GM19455 (cell line): ENCODE measurements around the gene RNF31.

Experiments
- ATAC-seq: cut with Tn5 transposase; IDR thresholded peaks from one replicate; pipeline ENCODE4 v1.9.1; 2021; ENCODE audit not compliant: unreplicated experiment

The RNF31 gene

GRCh38 chr14:24181371-24182077 is 34.2 kb downstream of the RNF31 start:
- no peak for ATAC-seq

GRCh38 chr14:24182110-24182882 is 35.0 kb downstream of the RNF31 start:
- ATAC-seq: no peak

- ATAC-seq: no peak
Measured at GRCh38 chr14:24183014-24183481, 35.8 kb downstream of the RNF31 start.

- ATAC-seq: no peak
Measured at GRCh38 chr14:24184104-24184970, 37.0 kb downstream of the RNF31 start.

GRCh38 chr14:24185026-24185425 is 37.7 kb downstream of the RNF31 start:
- ATAC-seq: no peak

- no peak for ATAC-seq
Measured at GRCh38 chr14:24185741-24186140, 38.4 kb downstream of the RNF31 start.

- ATAC-seq: no peak
Measured at GRCh38 chr14:24186831-24187538, 39.7 kb downstream of the RNF31 start.

- no peak for ATAC-seq
Measured at GRCh38 chr14:24187539-24187915, 40.2 kb downstream of the RNF31 start.

- ATAC-seq: peak; percentile 76
Measured at GRCh38 chr14:24188251-24189058, 41.2 kb downstream of the RNF31 start, which contains the start of gene IPO4. IPO4 (minus strand) TSS chr14:24188816; CDS start chr14:24188787, 29 bp downstream.

- ATAC-seq: no peak
Measured at GRCh38 chr14:24189059-24189375, 41.7 kb downstream of the RNF31 start.

- no peak for ATAC-seq
Measured at GRCh38 chr14:24189460-24189859, 42.2 kb downstream of the RNF31 start.

- no peak for ATAC-seq
Measured at GRCh38 chr14:24190416-24190815, 43.1 kb downstream of the RNF31 start.

- no peak for ATAC-seq
Measured at GRCh38 chr14:24192933-24193332, 45.6 kb downstream of the RNF31 start.

- ATAC-seq: no peak
Measured at GRCh38 chr14:24194186-24194872, 47.0 kb downstream of the RNF31 start.

- no peak for ATAC-seq
Measured at GRCh38 chr14:24194873-24195185, 47.5 kb downstream of the RNF31 start.

GRCh38 chr14:24195186-24196070 is 48.1 kb downstream of the RNF31 start, which contains the start of gene TM9SF1:
TM9SF1 (minus strand) TSS chr14:24195441; CDS start chr14:24195019, 422 bp downstream.
- peak; percentile 90 for ATAC-seq

GRCh38 chr14:24196071-24197055 is 49.1 kb downstream of the RNF31 start:
- ATAC-seq: peak; percentile 12
